Neuronal stem cell (in vitro differentiated cells): ENCODE measurements around the gene SCRN3.

ENCODE experiments used
- DNase-seq: peaks from one replicate; pipeline ENCODE4 v3.0.0-alpha.2; 2013; ENCODE audit warnings: low spot score
- H2AFZ ChIP-seq: one replicate; pipeline ENCODE4 v1.6.1; 2013; ENCODE audit warnings: mild to moderate bottlenecking, low read length, inconsistent platforms
- H2AK5ac ChIP-seq: 2 replicates; pipeline ENCODE4 v1.6.1; 2013; ENCODE audit warnings: low read depth, mild to moderate bottlenecking, inconsistent platforms, low read length, moderate library complexity, mixed read lengths
- H2BK120ac ChIP-seq: 2 replicates; pipeline ENCODE4 v1.6.1; 2013; ENCODE audit warnings: low read depth, mild to moderate bottlenecking, inconsistent platforms, low read length, moderate library complexity, mixed read lengths
- H2BK12ac ChIP-seq: one replicate; pipeline ENCODE4 v1.6.1; 2013; ENCODE audit warnings: low read length, inconsistent platforms
- H2BK15ac ChIP-seq: 2 replicates; pipeline ENCODE4 v1.6.1; 2013; ENCODE audit warnings: mild to moderate bottlenecking, low read length, inconsistent platforms, mixed read lengths
- H2BK5ac ChIP-seq: one replicate; pipeline ENCODE4 v1.6.1; 2013; ENCODE audit warnings: inconsistent platforms, mild to moderate bottlenecking, low read length, moderate library complexity
- H3K14ac ChIP-seq: one replicate; pipeline ENCODE4 v1.6.1; 2013; ENCODE audit warnings: low read length, inconsistent platforms
- H3K18ac ChIP-seq: 2 replicates; pipeline ENCODE4 v1.6.1; 2013; ENCODE audit warnings: low read length, inconsistent platforms
- H3K23ac ChIP-seq: 2 replicates; pipeline ENCODE4 v1.6.1; 2013; ENCODE audit warnings: low read depth, mild to moderate bottlenecking, mixed read lengths, low read length, inconsistent platforms; ENCODE audit not compliant: poor library complexity
- H3K27ac ChIP-seq: replicated peaks from 3 replicates; pipeline ENCODE4 v1.5.1; 2013; ENCODE audit warnings: low read length, inconsistent platforms
- H3K27me3 ChIP-seq, 3 experiments: 2 replicates each; pipeline ENCODE4 v1.6.1; 2013; ENCODE audit warnings: low read length in 3 of 3, mild to moderate bottlenecking in 2 of 3, inconsistent platforms in 1 of 3, low read depth in 1 of 3, mixed read lengths in 1 of 3, moderate library complexity in 1 of 3; ENCODE audit not compliant: control insufficient read depth in 3 of 3, insufficient read depth in 3 of 3
- H3K36me3 ChIP-seq, 2 donors: replicated peaks in 1 of 2; 2 replicates each; pipeline ENCODE4 v1.6.1; 2013; ENCODE audit warnings: low read length in 2 of 2; ENCODE audit not compliant: control insufficient read depth in 2 of 2, insufficient read depth in 2 of 2
- H3K4ac ChIP-seq: 2 replicates; pipeline ENCODE4 v1.6.1; 2013; ENCODE audit warnings: inconsistent platforms, mild to moderate bottlenecking, low read length, moderate library complexity
- H3K4me1 ChIP-seq, 2 donors: 1 replicate in 1 of 2; 2 replicates in 1 of 2; pipeline ENCODE4 v1.6.1; 2013; ENCODE audit warnings: low read length in 2 of 2, low read depth in 1 of 2; ENCODE audit not compliant: control insufficient read depth in 2 of 2, insufficient read depth in 1 of 2
- H3K4me2 ChIP-seq: one replicate; pipeline ENCODE4 v1.6.1; 2013; ENCODE audit warnings: mild to moderate bottlenecking, low read length, inconsistent platforms; ENCODE audit not compliant: insufficient read depth, poor library complexity, severe bottlenecking
- H3K4me3 ChIP-seq, 2 donors: 2 replicates each; pipeline ENCODE4 v1.5.1; 2013; ENCODE audit warnings: low read length in 2 of 2, mild to moderate bottlenecking in 2 of 2, inconsistent platforms in 1 of 2, moderate library complexity in 1 of 2
- H3K79me1 ChIP-seq: one replicate; pipeline ENCODE4 v1.6.1; 2013; ENCODE audit warnings: low read depth, mild to moderate bottlenecking, inconsistent platforms, low read length, moderate library complexity
- H3K9ac ChIP-seq: one replicate; pipeline ENCODE4 v1.6.1; 2013; ENCODE audit warnings: mild to moderate bottlenecking, low read depth, low read length, inconsistent platforms; ENCODE audit not compliant: poor library complexity
- H3K9me3 ChIP-seq, 2 donors: replicated peaks in 1 of 2; 2 replicates each; pipeline versions ENCODE3 to v1.6.1; 2013; ENCODE audit warnings: low read length in 2 of 2, mild to moderate bottlenecking in 2 of 2, inconsistent platforms in 1 of 2, low read depth in 1 of 2, mixed read lengths in 1 of 2, moderate library complexity in 1 of 2; ENCODE audit not compliant: control insufficient read depth in 2 of 2, insufficient read depth in 1 of 2
- H4K8ac ChIP-seq: one replicate; pipeline ENCODE4 v1.6.1; 2013; ENCODE audit warnings: low read depth, mild to moderate bottlenecking, inconsistent platforms, low read length, moderate library complexity
- H4K91ac ChIP-seq: one replicate; pipeline ENCODE4 v1.6.1; 2013; ENCODE audit warnings: low read length, low read depth, mild to moderate bottlenecking, inconsistent platforms; ENCODE audit not compliant: poor library complexity
- WGBS, 2 donors: extraction: QIAGEN DNeasy Blood & Tissue Kit; methylation state at CpG; one replicate each; pipeline ENCODE4 v1.1.7; 2013; ENCODE audit warnings: missing lambda C conversion rate in 2 of 2, mixed read lengths in 1 of 2; ENCODE audit not compliant: insufficient read length in 2 of 2, insufficient replicate concordance in 1 of 2; ENCODE audit errors: extremely low coverage in 2 of 2; 5-methylcytosine and 5-hydroxymethylcytosine counted together

Gene SCRN3

GRCh38 chr2:174412256-174412655, 16.7 kb downstream of the SCRN3 start:
- Histone ChIP-seq H3K18ac (no peak overlapping the region), H3K27me3 (no peaks in the 10 kb centered on the region), H2BK15ac (no peak overlapping the region), H3K9ac (no peak overlapping the region), H3K4me3 (no peak overlapping the region), H2AK5ac (no peak overlapping the region), H2BK12ac (no peak overlapping the region), H2BK5ac (no peak overlapping the region), H3K23ac (no peak overlapping the region), H2BK120ac (no peak overlapping the region), H3K4me1 (no peaks in the 10 kb centered on the region), H3K27ac (no peak overlapping the region), H3K9me3 (no peaks in the 10 kb centered on the region), H2AFZ (no peak overlapping the region), H3K4me2 (no peak overlapping the region), H3K79me1 (no peaks in the 10 kb centered on the region), H3K36me3 (peaks cover 0 to 26% of the 10 kb centered on the region in 2 donors), H4K91ac (no peak overlapping the region), H3K14ac (no peak overlapping the region), H3K4ac (no peak overlapping the region), H4K8ac (no peak overlapping the region)
- DNase-seq, result no peak

GRCh38 chr2:174428214-174428613, 32.7 kb downstream of the SCRN3 start:
- Histone ChIP-seq H3K79me1 (no peaks in the 10 kb centered on the region), H3K9ac (no peak overlapping the region), H4K8ac (no peak overlapping the region), H3K14ac (no peak overlapping the region), H3K4me1 (no peaks in the 10 kb centered on the region), H2AK5ac (no peak overlapping the region), H3K18ac (no peak overlapping the region), H3K27me3 (no peaks in the 10 kb centered on the region), H3K9me3 (peaks cover 2 to 6% of the 10 kb centered on the region in 2 donors), H2AFZ (no peak overlapping the region), H2BK12ac (no peak overlapping the region), H3K4me3 (no peak overlapping the region), H4K91ac (no peak overlapping the region), H3K4ac (no peak overlapping the region), H3K27ac (no peak overlapping the region), H3K36me3 (peaks cover 0 to 51% of the 10 kb centered on the region in 2 donors), H2BK5ac (no peak overlapping the region), H2BK120ac (no peak overlapping the region), H2BK15ac (no peak overlapping the region), H3K4me2 (no peak overlapping the region), H3K23ac (no peak overlapping the region)
- WGBS, 2 donors, result no CpG with 5 or more reads among the region's 1 CpG
- no peak for DNase-seq

- no peaks in the 10 kb centered on the region for H3K79me1 ChIP-seq
- H4K8ac ChIP-seq, result no peak overlapping the region
- no peaks in the 10 kb centered on the region for H3K4me1 ChIP-seq
- H2BK15ac ChIP-seq, result no peak overlapping the region
- no peak overlapping the region for H2BK5ac ChIP-seq
- no peak overlapping the region for H3K9ac ChIP-seq
- no peak overlapping the region for H3K4ac ChIP-seq
- no peak for DNase-seq
- WGBS, 2 donors, result no CpG with 5 or more reads among the region's 2 CpGs
- H2BK12ac ChIP-seq, result no peak overlapping the region
- no peak overlapping the region for H2BK120ac ChIP-seq
- no peaks in the 10 kb centered on the region for H3K27me3 ChIP-seq
- no peak overlapping the region for H2AK5ac ChIP-seq
- no peak overlapping the region for H4K91ac ChIP-seq
- no peak overlapping the region for H3K14ac ChIP-seq
- H3K4me3 ChIP-seq, result no peak overlapping the region
- H3K23ac ChIP-seq, result no peak overlapping the region
- no peak overlapping the region for H3K18ac ChIP-seq
- peaks cover 2 to 6% of the 10 kb centered on the region in 2 donors for H3K9me3 ChIP-seq
- no peak overlapping the region for H2AFZ ChIP-seq
- no peak overlapping the region for H3K27ac ChIP-seq
- peaks cover 0 to 38% of the 10 kb centered on the region in 2 donors for H3K36me3 ChIP-seq
- no peak overlapping the region for H3K4me2 ChIP-seq
Observed at GRCh38 chr2:174430066-174430465, 34.5 kb downstream of the SCRN3 start.

- Histone ChIP-seq H2AK5ac (no peak overlapping the region), H3K18ac (no peak overlapping the region)
Observed at GRCh38 chr2:174431902-174432301, 36.4 kb downstream of the SCRN3 start.

More at GRCh38 chr2:174431902-174432301, 36.4 kb downstream of the SCRN3 start:
- Histone ChIP-seq H3K9me3 (peaks cover 2 to 6% of the 10 kb centered on the region in 2 donors), H3K27ac (no peak overlapping the region), H2BK15ac (no peak overlapping the region), H2BK5ac (no peak overlapping the region), H2AFZ (no peak overlapping the region), H3K4me1 (no peaks in the 10 kb centered on the region), H4K91ac (no peak overlapping the region), H3K79me1 (no peaks in the 10 kb centered on the region), H3K4me3 (no peak overlapping the region), H3K4me2 (no peak overlapping the region), H3K4ac (no peak overlapping the region), H3K9ac (no peak overlapping the region), H3K14ac (no peak overlapping the region), H4K8ac (no peak overlapping the region), H2BK12ac (no peak overlapping the region), H2BK120ac (no peak overlapping the region), H3K36me3 (peaks cover 0 to 24% of the 10 kb centered on the region in 2 donors), H3K23ac (no peak overlapping the region), H3K27me3 (no peaks in the 10 kb centered on the region)
- no CpG with 5 or more reads among the region's 1 CpG for whole genome bisulfite sequencing, 2 donors
- DNase-seq, result no peak
